HepG2 (cell line): ENCODE results near the gene TMTC2. TPM values are rescaled to one million over a fixed set of nuclear protein-coding genes. Genes with fewer than 3 reads are reported as not detected.

ENCODE experiments used
- ATRX ChIP-seq: sonication (generic); formaldehyde crosslinking; IDR thresholded peaks from 2 replicates; pipeline ENCODE4 v1.4.0; 2020; ENCODE audit warnings: missing genetic modification reagents, borderline replicate concordance
- BHLHE40 ChIP-seq: IDR thresholded peaks from 2 replicates; pipeline ENCODE4 v1.6.1; 2011; ENCODE audit warnings: low read length, improper control_type of control experiment
- BRF2 ChIP-seq: sonication (generic); formaldehyde crosslinking; IDR thresholded peaks from 2 replicates; pipeline ENCODE4 v1.8.1; 2022; ENCODE audit warnings: mild to moderate bottlenecking, missing genetic modification reagents
- IKZF4 ChIP-seq: sonication (generic); formaldehyde crosslinking; IDR thresholded peaks from 2 replicates; pipeline ENCODE4 v1.5.1; 2020; ENCODE audit warnings: borderline replicate concordance, mild to moderate bottlenecking, low read depth, missing genetic modification reagents; ENCODE audit errors: not compliant biosample characterization
- MIXL1 ChIP-seq: IDR thresholded peaks from 2 replicates; pipeline ENCODE4 v1.6.1; 2016
- SUZ12 ChIP-seq: fragments of 150-350 bp; IDR thresholded peaks from 2 replicates; pipeline ENCODE4 v1.6.1; 2014; ENCODE audit warnings: low read depth, low read length
- TOPORS ChIP-seq: sonication (generic); formaldehyde crosslinking; IDR thresholded peaks from 2 replicates; pipeline ENCODE4 v1.8.0; 2023; ENCODE audit warnings: mild to moderate bottlenecking, missing genetic modification reagents
- ZNF234 ChIP-seq: sonication (generic); formaldehyde crosslinking; conservative IDR thresholded peaks from 2 replicates; pipeline ENCODE4 v1.5.1; 2020; ENCODE audit warnings: mild to moderate bottlenecking, missing genetic modification reagents
- ZNF318 ChIP-seq: sonication (generic); formaldehyde crosslinking; IDR thresholded peaks from 2 replicates; pipeline ENCODE4 v1.4.0; 2020; ENCODE audit warnings: mild to moderate bottlenecking, missing genetic modification reagents
- ZNF326 ChIP-seq: sonication (generic); formaldehyde crosslinking; IDR thresholded peaks from 2 replicates; pipeline ENCODE4 v1.4.0; 2020; ENCODE audit warnings: missing genetic modification reagents, borderline replicate concordance
- ZNF33A ChIP-seq: sonication (generic); formaldehyde crosslinking; IDR thresholded peaks from 2 replicates; pipeline ENCODE4 v1.5.1; 2020; ENCODE audit warnings: missing genetic modification reagents, mild to moderate bottlenecking, moderate library complexity, borderline replicate concordance
- ZNF577 ChIP-seq: sonication (generic); formaldehyde crosslinking; IDR thresholded peaks from 2 replicates; pipeline ENCODE4 v1.4.0; 2020; ENCODE audit warnings: mild to moderate bottlenecking, low read depth, missing genetic modification reagents, borderline replicate concordance
- ZNF614 ChIP-seq: IDR thresholded peaks from 2 replicates; pipeline ENCODE4 v1.6.1; 2018; ENCODE audit warnings: missing biosample characterization, missing genetic modification reagents, inconsistent platforms, borderline replicate concordance
- ZNF720 ChIP-seq: sonication (generic); formaldehyde crosslinking; IDR thresholded peaks from 2 replicates; pipeline ENCODE4 v1.4.0; 2020; ENCODE audit warnings: missing genetic modification reagents
- polyA plus RNA-seq, 8 experiments: library from polyadenylated mRNA; depleted of rRNA in 3 of 8; stranded (reverse) in 7 of 8; unstranded in 1 of 8; fragments of >200 nt; fragmentation: Illumina TruSeq in 4 of 8; extraction: Trizol in 4 of 8; gene quantifications; 2 replicates each; pipeline versions ENCODE4 v1.2.1 to v1.2.3, GENCODE V29; 2011 to 2016; ENCODE audit warnings: low read depth in 4 of 8, missing spikeins in 1 of 8, mixed read lengths in 1 of 8; ENCODE audit not compliant: insufficient read depth in 1 of 8
- total RNA-seq, 5 experiments: library from RNA; depleted of rRNA; stranded (reverse); fragments of >200 nt; fragmentation: Illumina TruSeq; extraction: Trizol; gene quantifications; 2 replicates each; pipeline ENCODE4 v1.2.3, GENCODE V29; 2016; ENCODE audit warnings: low read depth in 1 of 5
- TF ChIP-seq, protein P1 (sequence below): sonication (generic); formaldehyde crosslinking; IDR thresholded peaks from 2 replicates; pipeline ENCODE4 v1.4.0; 2020; ENCODE audit warnings: mild to moderate bottlenecking, missing genetic modification reagents

Gene TMTC2
- total and polyA plus RNA-seq, 2 of the 13 experiments (the other 11 are each of a cell fraction or from before 2014, with no cell fraction given): 0.55 to 0.63 TPM

DNA sequence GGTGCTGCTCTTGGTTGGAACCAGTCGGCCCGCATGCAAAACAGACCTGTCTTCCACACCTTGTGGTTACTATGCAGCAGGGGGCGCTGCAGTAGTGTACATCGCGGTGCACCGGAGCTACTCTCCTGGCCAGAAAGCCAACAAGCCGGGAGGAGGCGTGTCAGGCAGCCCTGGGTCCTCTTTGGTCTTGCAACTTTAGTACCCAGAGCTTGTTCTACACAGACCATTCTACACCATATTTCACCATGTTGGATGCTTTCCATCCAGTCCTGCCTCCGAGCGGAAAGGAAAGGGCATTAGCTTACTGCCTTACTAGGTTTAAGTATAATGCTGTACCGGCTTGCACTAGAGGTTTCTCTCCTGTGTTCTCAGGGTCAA lies 927 bp upstream of the TMTC2 start (continued):
- TF ChIP-seq, protein P1, sequence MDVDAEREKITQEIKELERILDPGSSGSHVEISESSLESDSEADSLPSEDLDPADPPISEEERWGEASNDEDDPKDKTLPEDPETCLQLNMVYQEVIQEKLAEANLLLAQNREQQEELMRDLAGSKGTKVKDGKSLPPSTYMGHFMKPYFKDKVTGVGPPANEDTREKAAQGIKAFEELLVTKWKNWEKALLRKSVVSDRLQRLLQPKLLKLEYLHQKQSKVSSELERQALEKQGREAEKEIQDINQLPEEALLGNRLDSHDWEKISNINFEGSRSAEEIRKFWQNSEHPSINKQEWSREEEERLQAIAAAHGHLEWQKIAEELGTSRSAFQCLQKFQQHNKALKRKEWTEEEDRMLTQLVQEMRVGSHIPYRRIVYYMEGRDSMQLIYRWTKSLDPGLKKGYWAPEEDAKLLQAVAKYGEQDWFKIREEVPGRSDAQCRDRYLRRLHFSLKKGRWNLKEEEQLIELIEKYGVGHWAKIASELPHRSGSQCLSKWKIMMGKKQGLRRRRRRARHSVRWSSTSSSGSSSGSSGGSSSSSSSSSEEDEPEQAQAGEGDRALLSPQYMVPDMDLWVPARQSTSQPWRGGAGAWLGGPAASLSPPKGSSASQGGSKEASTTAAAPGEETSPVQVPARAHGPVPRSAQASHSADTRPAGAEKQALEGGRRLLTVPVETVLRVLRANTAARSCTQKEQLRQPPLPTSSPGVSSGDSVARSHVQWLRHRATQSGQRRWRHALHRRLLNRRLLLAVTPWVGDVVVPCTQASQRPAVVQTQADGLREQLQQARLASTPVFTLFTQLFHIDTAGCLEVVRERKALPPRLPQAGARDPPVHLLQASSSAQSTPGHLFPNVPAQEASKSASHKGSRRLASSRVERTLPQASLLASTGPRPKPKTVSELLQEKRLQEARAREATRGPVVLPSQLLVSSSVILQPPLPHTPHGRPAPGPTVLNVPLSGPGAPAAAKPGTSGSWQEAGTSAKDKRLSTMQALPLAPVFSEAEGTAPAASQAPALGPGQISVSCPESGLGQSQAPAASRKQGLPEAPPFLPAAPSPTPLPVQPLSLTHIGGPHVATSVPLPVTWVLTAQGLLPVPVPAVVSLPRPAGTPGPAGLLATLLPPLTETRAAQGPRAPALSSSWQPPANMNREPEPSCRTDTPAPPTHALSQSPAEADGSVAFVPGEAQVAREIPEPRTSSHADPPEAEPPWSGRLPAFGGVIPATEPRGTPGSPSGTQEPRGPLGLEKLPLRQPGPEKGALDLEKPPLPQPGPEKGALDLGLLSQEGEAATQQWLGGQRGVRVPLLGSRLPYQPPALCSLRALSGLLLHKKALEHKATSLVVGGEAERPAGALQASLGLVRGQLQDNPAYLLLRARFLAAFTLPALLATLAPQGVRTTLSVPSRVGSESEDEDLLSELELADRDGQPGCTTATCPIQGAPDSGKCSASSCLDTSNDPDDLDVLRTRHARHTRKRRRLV (CRISPR knock-in tag): no peak
- no peak for TF ChIP-seq ZNF326
- TF ChIP-seq SUZ12: no peak
- TF ChIP-seq MIXL1 (CRISPR knock-in tag): 0 out of 2 replicates have a peak, but pooled peaks have one; percentile 50
- peak; percentile 41; the same call in 1 of the 2 replicates for TF ChIP-seq BHLHE40
- no peak for TF ChIP-seq ZNF33A (CRISPR knock-in tag)
- no peak for TF ChIP-seq ZNF318
- no peak for TF ChIP-seq ZNF720
- TF ChIP-seq ZNF614 (CRISPR knock-in tag): no peak
- no peak for TF ChIP-seq ATRX (CRISPR knock-in tag)
- TF ChIP-seq BRF2: no peak
- TF ChIP-seq ZNF234 (CRISPR knock-in tag): no peak
- 0 out of 2 replicates have a peak, but pooled peaks have one; percentile 6 for TF ChIP-seq TOPORS (CRISPR knock-in tag)
- TF ChIP-seq ZNF577 (CRISPR knock-in tag): no peak
- TF ChIP-seq IKZF4 (CRISPR knock-in tag): no peak
